ENCODE measurements around the gene ZFPL1.

Gene ZFPL1

DNA sequence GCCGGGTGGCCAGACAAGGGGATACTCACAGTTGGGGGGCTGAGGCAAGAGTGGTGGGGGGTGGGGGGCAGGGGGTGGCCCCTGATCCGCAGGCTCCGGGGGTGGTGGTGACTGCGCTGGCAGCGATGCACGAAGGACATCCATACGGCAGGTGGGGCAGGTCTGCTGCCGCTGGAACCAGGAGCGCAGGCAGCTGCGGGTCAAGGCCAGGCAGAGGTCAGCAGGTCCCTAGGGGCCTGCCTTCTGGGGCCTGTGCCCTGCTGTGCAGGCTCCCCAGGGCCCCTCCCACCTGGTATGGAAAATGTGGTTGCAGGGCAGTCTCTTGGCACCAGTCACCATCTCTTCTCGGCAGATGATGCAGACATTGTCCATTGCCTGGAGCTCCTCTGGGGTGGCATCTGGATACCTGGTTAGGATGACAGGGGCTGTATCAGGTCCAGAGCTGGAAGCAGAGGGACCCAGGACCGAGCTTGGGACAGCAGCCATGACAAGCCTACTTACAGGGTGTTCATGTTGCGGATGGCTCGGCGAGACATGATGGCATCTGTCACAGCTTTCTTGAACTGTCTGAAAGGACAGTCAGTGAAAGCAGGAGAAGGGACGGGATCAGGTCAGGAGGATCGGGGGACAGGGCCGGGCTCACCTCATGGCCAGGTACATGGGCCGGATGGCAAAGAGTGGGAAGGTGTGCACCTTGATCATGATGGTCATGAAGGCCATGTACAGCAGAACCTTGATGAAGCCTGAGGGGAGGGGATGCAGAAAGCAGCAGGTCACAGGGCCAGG, 46.8 kb downstream of the ZFPL1 start:
- no peak for DNase-seq

DNA sequence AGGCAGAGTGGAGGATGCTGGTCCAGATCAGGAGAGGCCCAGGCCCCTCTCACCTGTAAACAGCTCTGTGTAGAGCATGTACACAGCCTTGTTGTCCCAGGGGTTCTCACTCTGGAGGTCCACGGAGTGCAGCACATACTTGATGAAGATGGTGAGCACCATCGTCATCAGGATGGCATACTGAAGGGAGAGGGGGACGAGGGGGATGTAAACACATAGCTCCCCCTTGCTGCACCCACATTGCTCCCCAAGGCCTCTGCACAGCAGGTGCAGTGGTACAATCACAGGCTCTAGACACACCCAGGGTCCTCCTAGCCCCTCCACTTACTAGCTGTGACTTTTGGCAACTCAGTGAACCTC, 47.4 kb downstream of the ZFPL1 start:
- DNase-seq: no peak

DNA sequence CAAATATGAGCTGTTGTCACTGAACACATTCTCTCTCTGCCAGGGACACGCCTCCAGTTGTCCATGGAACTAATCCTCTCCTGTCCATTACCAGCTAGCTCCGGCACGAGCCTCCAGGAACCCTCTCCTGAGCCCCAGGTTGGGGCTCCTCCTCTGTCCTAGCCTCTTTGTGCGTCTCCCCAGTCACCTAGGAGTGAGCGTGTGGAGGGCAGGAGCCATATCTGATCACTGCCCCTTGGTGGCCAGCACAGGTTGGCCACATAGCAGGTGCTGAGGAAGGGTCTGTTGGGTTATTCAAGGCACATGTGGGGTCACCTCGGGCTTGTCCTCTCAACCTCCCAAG, 47.8 kb downstream of the ZFPL1 start:
- DNase-seq: no peak

DNA sequence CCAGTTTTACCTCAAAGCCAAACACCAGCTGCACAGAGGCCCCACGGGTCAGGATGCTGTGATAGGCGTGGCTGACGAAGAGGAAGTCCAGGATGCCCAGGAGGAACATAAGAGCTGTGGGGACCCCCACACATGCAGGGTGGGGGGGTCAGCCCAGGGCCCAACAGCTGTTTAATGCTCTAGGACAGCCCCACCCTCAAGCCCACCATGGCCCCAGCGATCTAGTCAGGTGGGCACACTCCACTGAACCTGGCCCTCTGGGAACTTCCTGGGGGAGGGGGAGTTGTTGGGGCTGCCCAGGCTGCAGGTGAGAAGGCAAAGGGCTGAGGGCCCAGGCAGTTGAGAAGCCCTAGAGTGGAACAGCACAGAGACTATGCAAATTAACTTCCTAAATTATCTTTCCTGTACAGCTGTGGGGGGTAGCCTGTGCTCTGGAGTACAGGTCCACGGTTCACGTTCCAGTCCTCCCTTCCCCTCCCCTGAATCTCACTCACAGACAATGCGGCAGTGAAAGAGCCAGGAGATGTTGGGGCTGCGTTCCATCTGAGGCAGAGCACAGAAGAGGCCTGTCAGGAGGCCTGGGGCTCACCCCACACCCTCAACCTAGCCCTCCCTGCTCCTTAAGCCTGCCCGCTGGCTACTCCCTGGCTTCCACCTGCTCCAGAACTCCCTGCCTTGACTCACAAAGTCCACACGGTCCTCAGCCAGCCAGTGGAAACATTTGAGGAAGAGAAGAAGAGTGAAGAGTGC, 48.4 kb downstream of the ZFPL1 start:
- DNase-seq: no peak

DNA sequence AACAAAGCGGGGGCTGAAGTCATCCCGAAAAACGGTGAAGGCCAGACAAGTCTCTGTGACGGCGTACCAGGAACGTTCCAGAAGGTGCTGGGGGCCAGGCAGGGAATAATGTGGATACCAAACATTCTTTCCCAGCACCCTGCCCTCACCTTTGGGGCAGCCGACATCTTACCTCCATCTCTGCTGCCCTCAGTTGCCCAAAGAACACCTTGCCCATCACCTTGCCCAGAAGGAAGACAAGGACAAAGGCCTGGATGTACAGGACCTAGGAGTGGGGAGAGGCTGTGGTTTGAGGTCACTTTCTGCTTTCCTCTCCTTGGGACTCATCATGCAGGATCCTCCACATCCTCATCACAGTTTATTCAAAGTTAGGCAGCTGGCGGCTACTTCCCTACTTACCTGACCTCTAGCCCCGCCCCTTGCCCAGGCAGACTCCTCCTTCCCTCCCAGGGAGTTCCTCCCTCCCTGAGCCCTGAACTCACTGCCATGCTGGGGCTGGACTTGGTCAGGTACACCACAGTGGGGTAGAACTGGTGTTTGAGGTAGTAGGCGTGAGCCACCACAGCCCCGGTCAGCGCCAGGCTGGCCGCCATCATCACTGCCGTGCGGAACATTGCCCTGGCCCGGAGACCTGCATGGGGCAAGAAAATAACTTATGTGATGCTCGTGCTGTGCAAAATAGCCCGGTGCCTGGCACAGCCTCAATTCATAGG, 49.1 kb downstream of the ZFPL1 start:
- peak; percentile 24 for DNase-seq

DNA sequence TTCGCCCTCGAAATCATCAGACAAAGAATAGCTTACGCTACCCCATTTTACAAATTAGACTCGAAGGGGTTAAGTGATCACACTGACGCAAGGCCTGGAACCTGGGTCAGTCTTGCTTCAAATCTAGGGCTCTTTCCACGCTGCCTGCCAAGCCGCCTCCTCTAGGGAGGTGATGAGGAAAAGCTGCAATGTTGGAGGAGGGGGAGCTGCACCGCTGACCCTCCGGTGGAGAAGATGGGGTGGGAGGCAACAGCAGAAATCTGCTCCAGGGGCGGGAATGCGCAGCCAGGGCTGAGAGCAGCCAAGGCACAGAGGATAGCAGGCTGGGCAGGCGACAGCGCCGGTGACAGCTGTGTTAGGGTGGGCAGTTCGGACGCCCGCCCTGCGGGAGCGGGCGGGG, 49.7 kb downstream of the ZFPL1 start:
- DNase-seq: no peak

DNA sequence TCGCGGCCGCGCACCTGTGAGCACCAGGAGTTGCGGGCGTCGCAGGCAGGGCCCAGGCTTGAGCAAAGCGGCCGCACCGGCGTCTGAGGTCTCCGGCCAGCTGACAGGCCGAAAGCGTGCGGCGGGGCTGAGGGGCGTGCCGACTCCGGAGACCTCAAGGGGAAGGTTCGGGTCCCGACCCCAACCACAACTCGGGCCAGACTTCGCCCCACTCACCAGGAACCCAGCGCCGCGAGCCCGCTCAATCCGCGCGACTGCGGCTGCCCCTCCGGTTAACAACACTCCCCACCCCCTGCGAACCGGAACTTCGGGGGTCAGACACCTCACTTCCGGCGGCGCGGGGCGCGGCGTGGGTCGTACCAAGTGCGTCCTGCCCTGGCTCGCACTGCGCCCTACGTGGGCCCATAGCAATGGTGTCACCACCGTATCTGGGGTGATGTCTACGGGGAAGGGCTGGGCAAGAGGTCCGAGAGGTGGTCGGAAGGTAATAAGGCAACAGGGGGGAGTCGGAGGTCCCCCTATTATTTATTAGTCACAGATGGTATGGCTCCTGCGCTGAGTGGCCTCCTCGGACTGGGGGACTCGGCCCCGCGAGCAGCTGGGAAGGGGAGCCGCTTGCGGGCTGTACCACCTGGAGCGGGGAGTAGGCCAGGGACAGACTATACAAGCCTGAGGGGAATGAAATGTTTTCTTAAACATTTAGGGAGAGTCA, 50.4 kb downstream of the ZFPL1 start, which contains the start of gene SYVN1:
SYVN1 (minus strand) TSS at position 280 of the 712 bp plus-strand sequence. CDS start 918 bp downstream, outside the sequence.
- peak; percentile 90 for DNase-seq

DNA sequence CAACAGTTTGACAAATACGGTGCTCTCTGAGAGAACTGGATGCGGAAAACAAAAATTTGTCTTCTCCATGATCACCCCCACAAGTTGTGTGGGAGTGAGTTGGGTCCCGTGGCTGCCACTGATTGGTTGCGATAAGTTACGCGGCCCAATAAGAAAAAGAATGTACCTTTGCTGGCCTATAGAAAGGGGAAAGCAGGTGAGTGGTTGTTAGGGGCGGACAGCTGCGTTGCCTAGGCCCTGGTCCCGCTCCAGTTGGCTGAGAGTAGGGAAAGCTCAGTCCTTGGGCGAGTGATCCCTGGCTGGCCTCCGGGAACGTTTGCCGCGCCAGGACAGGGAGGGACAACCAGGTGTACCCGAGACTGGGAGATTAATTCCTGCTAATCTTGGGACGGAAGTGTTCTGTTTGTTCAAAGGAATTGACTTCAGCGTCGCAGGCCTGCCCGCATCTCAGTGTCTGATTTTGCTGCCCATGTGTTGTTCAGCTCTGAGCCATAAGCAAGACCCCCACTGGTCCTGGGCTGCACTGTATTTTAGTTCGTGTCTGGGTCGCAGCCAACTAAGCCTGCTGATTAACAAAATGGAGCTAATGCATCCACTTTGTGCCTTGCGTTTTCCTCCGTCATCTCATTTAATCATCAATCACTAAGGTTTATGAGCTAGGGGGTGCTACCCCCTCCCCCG, 51.1 kb downstream of the ZFPL1 start:
- DNase-seq: peak; percentile 97

DNA sequence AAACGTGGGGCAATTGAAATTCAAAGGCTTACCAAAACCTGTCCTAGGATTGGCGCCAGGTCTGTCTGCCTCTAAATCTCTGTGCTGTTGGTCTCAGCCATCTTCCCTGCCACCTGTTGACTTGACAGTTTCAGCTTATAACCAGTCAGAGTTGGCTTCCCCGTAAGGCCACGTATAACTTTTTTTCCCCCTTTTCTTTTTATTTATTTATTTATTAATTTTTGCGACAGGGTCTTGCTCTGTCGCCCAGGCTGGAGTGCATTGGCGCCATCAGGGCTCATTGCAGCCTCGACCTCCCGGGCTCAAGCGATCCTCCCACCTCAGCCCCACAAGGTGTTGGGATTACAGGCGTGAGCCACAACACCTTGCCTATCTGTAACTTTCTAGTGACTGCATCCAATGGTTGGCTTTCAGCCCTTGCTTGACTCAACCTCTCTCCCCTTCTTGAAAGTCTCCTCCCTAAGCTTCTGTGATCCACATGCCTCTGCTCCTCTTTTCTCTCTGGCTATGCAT, 51.7 kb downstream of the ZFPL1 start:
- DNase-seq: no peak

DNA sequence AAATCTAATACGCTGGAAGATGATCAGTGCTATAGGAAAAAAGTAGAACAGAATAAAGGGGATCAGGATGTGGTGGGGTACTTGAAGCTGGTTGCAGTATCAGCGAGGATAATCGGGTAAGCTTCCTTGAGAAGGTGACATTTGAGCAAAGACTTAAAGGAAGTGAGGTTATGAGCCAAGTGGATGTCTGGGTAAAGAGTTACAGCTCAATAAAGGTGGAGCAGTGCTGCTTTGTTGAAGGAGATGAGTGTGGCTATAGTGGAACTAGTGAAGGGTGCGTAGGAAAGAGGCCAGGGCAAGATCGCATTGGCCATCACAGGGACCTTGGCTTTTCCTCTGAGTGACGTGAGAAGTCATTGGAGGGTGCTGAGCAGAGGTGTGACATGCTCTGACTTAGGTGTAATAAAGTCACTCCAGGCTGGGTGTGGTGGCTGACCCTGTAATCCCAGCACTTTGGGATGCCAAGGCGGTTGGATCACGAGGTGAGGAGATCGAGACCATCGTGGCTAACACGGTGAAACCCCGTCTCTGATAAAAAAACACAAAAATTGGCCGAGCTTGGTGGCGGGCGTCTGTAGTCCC, 52.6 kb downstream of the ZFPL1 start:
- DNase-seq: no peak

Data from NCI-H82 (cell line).